ENCODE measurements around the gene DMRTC2.

The DMRTC2 gene

DNA sequence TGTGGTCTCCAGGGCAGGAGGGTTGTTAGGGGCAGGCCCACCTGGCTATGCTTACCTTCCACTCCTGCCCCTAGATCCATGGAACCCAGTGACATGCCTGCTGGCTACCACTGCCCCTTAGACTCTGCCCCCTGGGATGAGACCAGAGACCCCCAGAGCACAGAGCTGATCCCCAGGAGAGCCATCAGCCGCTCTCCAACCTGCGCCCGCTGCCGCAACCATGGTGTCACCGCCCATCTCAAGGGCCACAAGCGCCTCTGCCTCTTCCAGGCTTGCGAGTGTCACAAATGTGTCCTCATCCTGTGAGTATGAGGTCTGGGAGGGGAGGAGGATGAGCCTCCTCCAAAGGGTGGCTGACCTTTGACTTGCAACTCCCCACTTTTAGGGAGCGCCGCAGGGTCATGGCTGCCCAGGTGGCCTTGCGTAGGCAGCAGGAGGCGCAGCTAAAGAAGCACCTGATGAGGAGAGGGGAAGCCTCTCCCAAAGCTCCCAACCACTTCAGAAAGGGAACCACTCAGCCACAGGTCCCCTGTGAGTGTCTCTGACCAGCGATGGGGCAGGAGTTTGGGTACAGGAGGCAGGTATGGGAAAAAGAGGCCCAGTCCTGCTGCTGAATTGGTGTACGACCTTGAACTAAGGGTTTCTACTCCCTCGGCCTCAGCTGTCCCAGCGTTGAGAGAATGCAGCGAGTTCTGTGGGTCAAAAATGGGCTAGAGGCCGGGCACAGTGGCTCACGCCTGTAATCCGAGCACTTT, 2.7 kb downstream of the DMRTC2 start:
- DNase-seq (ENCODE audit: low spot score): no peak

DNA sequence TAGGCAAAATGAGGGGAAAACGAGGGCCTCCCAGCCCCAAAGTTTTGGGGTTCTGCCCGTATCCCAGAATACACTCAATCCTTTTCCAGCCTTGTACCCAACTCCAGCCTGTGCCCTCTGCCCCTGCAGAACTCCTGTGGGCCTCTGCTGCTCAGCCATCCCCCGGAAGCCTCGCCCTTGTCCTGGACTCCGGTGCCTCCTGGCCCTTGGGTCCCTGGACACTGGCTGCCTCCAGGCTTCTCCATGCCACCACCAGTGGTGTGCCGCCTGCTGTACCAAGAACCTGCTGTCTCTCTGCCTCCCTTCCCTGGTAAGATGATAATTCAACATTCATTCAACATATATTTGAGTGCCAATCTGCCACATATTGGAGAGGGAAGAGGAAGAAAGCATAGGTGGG, 3.8 kb downstream of the DMRTC2 start:
- DNase-seq (ENCODE audit: low spot score): no peak

DNA sequence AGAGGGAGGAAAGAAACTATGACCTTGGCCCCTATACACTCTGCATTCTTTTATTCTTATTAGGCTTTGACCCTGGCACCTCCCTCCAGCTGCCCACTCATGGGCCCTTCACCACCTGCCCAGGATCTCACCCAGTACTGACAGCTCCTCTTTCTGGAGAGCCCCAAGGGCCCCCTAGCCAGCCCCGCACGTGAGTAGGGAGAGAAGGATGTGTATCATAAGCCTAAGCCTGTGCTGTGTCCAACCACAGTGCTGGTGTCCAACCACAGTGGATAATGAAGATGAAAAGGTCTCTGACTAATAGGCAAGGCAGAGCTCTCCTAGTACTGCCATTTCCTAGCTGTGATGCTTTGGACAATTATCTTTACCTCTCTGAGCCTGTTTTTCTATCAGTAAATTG, 4.2 kb downstream of the DMRTC2 start:
- no peak for DNase-seq (ENCODE audit: low spot score)

DNA sequence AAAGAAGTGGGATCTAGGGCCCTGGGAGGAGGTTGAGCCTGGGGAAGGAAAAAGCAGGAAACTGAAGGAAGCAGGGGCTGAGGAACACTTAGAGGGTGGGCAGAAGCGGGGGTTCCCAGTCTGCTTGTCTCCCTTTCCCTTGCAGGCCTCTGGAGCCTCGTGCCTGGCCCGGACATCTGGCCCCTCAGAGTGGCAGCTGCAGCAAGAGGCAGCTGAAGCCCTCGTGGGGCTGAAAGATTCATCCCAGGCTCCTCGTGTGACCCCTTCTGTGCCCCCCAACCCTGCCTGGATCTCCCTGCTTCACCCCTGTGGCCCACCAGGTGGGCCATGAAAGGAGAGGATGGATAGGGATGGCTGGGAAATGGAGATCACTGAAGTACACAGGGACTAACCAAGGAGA, 5.5 kb downstream of the DMRTC2 start:
- DNase-seq (ENCODE audit: low spot score): no peak

DNA sequence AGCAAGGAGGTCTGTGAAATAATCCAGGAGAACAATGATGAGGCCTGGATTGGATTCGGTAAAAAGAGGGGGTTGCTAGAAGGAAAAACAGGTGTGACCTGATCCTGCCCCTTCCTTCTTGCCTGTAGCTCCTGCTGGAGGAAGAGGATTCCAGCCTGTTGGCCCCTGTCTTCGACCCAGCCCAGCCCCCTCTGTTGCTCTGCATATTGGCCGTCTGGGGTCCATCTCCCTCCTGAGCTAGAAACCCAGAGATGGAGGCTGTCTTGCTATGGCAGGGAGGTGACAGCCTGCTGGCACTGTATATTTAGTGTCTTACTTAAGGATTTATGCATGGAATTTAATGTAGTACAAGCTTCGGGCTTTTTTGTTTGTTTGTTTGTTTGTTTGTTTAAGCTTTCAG, 6.6 kb downstream of the DMRTC2 start:
- DNase-seq (ENCODE audit: low spot score): no peak

DNA sequence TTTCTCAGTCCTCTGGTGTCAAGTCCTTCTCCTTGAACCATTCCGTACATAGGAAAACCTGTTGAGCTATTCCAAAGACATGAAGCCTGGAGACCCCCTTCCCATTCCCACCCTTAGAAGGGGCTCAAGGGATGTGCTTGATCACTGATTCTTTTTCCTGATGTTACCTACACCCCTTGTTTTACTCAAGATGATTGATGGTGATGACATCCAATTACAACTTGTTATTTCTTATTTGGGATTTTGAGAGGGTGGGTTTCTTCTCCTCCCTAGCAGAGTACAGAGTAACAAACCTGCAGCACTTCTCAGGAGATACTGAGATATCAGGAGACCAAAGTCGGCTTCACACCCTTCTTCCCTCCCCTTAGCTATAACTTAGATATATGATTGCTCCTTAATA, 8.5 kb downstream of the DMRTC2 start:
- DNase-seq (ENCODE audit: low spot score): no peak

DNA sequence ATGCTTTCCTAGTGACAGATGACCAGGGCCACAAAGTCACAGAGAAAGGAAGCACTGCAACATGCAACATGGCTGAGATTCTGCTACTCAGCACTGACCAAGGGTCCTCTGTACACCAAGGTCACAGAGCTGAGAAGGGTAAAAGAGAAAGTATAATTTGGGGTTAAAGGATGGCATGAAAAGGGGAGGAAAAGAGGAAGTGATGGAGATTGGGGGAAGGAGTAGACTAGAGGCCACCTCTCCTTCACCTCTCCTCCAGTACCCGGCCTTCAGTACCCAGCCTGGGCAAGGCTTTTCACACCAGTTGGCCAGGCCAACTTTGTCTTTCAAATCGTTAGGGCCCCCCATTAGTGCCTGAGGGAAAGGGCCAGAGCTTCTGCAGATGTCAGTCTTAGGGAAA, 8.9 kb downstream of the DMRTC2 start:
- DNase-seq (ENCODE audit: low spot score): no peak

DNA sequence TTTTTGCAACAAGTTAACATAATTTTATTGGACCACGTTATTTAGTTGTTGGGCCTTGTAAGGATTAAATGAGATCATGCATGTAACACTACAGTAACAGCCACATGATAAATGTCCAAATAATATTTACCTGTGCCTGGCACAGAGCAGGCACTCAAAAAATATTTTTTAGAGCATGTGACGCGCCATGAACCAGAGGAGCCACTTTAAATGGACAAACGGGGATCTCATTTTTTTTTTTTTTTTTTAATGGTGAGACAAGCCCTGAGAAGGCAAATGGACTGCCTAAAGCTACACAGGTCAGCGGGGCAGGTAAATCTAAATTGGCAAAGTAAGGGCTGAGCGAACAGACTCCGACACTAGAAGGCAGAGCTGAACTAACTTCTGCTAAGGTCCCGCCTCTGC, 14.4 kb downstream of the DMRTC2 start:
- DNase-seq (ENCODE audit: low spot score): no peak

DNA sequence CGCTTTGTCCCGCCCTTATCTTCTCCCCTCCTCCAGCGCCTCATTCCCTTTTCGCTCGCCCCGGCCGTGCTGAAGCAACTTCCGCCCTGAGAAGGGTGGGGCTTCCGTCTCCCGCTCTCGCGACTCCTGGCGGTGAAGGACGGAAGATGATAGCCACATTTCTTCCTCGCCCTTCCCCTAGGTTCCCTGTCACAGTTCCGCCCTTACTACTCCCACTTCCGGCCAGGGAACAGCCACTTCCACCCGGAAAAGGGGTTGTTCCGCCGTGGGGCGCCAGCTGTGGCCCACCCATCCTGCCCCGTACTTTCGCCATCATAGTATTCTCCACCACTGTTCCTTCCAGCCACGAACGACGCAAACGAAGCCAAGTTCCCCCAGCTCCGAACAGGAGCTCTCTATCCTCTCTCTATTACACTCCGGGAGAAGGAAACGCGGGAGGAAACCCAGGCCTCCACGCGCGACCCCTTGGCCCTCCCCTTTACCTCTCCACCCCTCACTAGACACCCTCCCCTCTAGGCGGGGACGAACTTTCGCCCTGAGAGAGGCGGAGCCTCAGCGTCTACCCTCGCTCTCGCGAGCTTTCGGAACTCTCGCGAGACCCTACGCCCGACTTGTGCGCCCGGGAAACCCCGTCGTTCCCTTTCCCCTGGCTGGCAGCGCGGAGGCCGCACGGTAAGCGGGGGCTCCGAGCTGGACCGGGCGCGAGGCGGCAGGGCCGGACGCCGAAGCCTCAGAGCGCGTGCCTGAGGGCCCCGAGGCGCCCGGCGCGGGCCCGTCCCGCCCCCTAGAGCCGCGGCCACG, 15.0 kb downstream of the DMRTC2 start, which contains the start of gene RPS19:
Gene RPS19 (plus strand): TSS at position 638 of the 801 bp plus-strand sequence. CDS start 520 bp downstream, outside the sequence.
- peak; percentile 99 for DNase-seq (ENCODE audit: low spot score)

DNA sequence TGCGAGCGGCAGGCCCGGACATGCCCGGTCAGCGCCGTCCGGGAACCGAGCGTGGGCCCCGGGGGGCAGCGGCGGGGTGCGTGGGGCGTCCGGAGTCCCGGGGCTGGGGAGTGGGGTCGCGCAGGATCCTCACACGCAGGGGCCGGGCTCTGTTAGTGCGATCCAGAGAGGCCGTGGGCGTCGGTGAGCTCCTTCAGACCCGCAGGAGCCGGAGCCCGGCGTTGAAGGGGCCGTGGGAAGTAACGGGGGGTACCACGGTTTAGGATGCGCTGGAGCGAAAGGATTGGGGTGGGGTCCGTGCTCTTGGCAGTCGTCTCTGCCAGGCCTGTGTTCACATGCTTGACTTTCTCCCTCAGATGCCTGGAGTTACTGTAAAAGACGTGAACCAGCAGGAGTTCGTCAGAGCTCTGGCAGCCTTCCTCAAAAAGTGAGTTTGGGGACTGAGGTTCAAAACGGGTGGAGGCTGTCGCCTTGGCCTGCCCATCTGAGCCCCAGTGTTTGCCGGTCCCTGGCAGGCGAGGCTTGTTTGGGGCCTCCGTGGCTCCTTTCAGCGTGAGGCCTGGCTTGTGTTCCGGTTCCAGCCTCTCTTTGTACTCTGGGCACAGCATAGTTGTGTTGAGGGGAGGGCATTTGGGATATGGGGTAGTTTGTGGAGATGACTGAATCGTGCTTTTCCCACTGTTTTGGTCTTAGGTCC, 15.7 kb downstream of the DMRTC2 start:
- DNase-seq (ENCODE audit: low spot score): peak; percentile 55

DNA sequence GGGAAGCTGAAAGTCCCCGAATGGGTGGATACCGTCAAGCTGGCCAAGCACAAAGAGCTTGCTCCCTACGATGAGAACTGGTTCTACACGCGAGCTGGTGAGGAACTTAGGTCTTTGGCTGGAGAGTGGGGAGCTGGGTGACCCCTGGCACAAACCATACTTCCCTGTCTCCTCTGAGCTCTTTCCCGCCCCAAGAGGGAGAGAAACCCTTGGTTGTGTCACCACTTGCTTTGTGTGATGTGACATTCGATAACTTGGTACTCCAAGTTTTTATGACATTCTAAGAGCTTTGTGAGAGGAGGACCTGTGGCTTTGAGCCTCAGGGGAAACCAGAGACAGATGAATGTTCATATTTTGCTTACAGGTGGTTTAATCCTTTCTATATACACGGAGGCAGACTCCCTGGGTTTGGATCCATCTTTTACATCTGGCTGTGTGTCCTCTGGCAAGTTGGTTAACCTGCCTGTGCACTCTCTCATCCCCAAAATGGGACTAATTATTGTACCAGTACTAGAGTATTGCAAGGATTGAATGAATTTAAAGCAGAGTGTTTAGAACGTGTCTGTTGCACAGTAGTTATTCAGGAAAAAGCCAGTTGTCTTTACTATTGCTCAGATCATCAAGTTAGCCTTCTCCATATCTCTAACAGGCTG, 16.4 kb downstream of the DMRTC2 start:
- DNase-seq (ENCODE audit: low spot score): no peak

DNA sequence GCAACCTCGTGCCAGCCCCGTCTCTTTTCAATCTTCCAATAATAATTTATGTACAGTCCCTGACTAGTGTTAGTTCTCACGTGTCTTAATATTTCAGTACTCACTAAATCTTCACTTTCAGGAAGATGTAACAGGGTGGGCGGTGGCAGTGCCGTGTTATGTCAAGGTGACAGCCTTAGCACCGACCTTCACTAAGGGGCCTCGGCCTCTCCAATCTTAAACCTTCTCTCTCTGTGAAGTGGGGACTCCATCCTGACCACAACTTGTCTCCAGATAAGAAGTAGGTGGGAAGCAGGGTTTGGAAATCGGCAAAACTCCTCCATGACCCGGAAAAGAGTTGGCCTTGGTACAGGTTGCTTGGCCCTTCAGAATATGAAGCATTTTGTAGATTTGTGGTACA, 17.0 kb downstream of the DMRTC2 start:
- no peak for DNase-seq (ENCODE audit: low spot score)

DNA sequence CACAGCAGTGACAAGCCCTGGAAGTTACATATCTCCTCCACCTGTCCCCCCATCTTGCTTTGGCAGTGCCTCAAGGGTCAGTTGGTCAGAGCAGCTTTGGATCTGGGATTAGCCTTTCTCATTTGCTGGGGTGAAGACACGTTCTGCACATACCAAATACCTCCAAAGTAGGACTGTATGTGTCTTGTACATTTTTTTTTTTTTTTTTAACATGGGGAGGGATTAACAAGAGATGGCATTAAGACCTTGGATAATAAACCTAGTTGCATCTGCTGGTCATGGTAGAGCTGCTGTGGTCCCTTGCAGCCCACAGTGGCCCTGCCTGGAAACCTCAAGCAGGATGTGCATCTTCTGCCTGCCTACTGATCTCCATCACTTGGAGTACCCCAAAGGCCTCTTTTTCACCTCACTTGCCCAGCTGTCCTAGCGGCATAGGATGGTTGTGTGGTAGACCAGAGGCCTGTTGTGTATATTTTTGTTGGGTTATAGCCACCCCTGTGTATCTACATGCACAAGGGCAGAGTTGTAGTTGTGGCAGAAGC, 17.7 kb downstream of the DMRTC2 start:
- no peak for DNase-seq (ENCODE audit: low spot score)

DNA sequence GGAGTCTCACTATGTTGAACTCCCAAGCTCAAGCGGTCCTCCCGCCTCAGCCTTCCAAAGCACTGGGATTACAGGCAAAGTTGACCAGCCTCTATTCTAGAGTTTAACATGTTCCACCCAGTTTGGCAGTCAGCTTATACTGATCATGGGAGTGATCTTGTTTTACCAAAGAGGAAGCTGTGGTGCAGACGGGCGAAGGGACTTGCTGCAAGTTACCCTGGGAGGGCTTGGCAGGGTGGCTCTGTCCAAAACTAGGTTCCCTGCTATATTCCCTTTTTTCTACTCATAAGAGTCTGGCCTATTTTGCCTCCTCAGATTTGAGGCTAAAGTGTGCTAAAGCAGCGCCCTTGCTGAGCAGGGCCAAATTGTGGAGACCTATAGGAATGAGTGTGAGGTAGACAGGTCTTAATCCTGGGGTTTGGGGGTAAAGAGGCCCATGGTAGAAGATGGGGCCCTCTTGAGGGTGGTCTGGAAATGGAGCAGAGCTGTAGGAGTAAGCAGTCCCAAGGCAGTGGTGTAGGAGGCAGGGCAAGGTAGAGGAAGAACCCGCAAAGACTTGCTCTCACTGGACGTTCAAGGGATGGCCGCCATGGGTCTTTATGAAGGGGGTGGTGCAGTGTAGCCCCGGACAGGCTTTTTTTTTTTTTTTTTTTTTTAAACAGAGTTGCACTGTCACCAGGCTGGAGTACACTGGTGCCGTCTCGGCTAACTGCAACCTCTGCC, 18.5 kb downstream of the DMRTC2 start:
- no peak for DNase-seq (ENCODE audit: low spot score)

DNA sequence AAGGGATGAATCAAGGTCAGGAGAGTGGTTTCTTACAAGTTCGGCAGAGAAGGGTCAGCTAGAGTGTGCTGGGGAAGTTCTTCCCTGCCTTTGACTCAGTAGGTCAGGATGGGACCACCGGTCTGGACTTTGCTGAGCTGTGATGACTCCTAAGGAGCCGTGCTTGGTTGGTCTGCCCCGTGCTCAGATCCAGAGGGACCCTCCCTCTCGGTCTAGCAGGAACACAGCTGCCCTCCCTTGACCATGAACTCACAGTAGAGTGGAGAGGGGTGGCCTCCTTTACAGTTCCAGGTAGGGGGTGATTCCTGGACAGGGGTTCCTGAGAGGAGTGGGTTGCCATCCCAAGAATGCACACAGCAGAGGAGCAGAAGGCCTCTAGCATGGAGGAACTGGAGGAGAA, 19.5 kb downstream of the DMRTC2 start:
- DNase-seq (ENCODE audit: low spot score): no peak

DNA sequence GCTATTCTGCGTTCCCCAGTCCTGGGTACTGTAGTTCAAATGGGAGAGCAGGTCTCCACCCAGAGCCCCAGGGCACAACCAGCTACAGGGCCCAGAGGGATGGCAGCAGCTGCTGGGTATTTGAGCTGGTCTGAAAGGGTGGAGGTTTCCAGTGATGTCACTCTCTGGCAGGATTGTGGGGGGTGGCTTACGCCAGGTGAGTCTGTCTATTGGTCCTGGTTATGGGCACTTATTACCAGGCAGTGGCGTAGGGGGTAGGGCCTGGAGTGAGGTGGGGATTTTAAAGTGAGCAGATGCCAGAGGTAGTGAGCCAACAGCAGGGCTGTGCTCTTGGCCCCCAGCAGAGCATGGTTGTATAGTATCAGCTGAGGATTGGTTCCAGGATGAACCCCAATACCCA, 21.4 kb downstream of the DMRTC2 start:
- DNase-seq (ENCODE audit: low spot score): no peak

DNA sequence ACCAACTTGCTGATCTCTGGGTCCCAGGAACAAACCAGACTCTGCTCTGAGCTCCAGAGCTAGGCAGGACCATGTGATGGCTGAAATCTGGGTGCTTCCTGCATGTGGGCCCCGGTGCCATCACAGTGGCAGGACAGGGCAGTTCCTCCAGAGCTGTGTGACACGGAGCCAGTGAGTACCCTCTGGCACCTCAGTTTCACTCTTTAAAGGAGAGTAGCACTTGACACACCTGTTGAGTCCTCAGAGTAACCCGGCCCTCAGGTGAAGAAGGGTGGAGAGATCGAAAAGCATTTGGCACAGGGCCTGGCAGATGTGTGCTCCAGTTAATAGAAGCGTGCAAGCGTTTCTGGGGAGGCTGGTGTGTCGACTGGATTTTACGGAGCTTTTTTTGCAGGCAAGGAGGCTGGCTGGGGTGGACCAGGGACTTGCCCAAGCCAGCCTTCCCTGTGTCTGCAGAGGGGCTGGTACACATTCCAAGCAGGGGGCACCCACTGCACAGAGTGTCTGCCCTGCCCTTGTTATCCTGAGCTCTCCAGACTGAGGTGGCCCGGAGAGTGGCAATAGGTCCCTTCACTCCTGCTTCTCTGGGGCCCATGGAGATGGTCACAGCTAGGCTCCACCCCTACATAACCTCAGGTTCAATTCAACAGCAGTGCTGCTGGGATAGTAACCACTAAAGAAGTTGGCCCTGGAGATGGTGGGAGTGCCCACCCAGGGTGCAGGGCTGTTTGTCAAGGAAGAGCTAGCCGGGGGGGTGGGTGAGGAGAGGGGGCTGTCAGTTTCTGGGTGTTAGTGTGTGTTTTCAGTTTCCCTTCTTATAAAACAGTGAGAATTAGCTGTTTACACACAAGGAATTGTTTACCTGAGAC, 23.5 kb downstream of the DMRTC2 start:
- no peak for DNase-seq (ENCODE audit: low spot score)

DNA sequence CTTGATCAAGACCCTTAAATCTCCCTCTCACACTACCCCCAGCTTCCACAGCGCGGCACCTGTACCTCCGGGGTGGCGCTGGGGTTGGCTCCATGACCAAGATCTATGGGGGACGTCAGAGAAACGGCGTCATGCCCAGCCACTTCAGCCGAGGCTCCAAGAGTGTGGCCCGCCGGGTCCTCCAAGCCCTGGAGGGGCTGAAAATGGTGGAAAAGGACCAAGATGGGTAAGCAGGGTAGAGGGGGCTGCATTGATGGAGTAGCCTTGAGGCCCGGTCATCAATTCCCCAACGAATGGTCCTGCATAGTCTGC, 24.1 kb downstream of the DMRTC2 start:
- DNase-seq (ENCODE audit: low spot score): no peak

DNA sequence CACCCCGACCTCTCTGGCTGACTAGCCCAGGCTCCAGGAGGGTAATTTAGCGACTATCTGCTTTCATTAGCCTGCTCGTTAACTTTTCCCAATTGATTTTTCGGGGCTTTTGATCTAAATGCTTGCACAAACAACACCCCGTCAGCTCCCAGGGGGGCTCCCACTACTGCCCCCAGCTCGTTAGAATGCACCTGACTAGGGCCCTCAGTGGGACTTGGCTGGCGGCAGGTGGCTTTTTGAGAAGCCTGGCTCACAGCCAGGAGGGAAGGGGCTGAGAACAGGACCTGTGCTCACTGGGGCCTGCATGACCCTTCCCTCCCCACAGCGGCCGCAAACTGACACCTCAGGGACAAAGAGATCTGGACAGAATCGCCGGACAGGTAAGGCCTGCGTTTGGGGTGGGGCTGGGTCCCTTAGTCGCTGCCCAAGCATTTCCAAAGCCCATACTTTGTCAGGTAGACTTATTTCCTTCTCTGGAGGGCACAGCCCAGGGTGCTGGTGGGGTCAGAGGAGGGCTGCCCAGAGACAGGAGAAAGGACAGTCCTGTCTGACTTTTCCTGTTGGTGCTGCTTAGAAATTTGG, 24.6 kb downstream of the DMRTC2 start:
- DNase-seq (ENCODE audit: low spot score): no peak

DNA sequence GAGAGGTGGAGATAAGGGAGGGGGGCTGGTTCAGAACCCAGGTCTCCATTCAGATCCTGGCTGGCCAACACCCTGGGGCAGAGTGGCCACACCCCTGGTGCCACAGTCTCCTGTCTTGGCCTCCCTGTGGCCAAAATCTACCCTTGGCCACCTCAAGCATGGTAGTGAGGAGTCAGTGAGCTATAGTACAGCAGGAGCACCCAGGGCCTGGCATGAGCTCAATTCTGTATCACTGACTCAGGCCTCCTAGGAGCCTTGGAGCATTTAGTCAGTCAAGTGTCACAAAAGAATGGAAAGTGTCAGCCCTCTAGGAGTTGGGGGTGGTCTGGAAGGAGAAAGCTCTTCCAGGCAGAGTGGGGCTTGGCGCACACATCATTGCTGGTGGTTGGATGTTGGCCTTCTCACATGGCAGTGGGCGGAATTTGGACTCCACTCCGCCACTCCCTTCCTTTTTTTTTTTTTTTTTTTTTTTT, 25.6 kb downstream of the DMRTC2 start:
- no peak for DNase-seq (ENCODE audit: low spot score)

Measured in hematopoietic multipotent progenitor cell treated with erythropoietin and hydrocortisone succinate and interleukin-3 and kit ligand, for 17 days (in vitro differentiated cells).